ENCODE data around the gene ASCC3.

Gene ASCC3

DNA sequence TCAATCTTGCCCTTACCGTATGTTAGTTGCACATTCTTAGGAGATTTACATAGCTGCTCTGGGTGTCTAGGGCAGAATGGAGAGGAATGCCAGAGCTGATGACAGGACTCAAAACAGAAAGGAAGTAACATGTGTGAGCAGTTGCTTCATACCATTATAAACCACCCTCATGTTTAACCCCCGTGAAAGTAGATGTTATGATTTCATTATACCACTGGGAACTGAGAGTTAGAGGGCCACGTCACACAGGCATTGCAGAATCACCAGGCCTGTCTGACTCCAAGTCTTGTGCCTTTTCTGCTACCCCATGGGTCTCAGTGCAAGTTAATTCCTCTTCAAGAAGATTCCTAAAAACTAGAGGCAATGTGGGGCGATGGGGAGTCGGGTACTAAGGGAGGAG, 392.9 kb downstream of the ASCC3 start:
- DNase-seq = no peak

GRCh38 chr6:100487638-100488037, 393.5 kb downstream of the ASCC3 start:
- no peak for DNase-seq

DNA sequence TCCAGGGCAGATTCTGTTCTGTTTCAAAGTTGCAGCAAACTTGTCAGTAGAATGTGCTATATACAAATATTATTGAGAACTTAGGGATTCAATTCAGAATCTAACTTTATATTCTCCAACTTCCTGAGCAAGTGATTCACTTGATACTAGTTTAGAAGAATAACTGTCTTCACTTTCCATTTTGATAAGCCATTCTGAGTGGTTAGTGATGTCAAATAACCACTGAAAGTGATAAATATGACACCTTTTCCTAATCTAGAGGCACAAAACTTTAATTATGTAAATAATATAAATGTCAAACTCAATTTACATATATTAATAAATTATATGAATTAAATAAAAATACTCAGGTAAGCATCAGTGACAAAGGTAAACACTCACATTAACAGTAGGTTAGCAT, 395.9 kb downstream of the ASCC3 start:
- no peak for DNase-seq

DNA sequence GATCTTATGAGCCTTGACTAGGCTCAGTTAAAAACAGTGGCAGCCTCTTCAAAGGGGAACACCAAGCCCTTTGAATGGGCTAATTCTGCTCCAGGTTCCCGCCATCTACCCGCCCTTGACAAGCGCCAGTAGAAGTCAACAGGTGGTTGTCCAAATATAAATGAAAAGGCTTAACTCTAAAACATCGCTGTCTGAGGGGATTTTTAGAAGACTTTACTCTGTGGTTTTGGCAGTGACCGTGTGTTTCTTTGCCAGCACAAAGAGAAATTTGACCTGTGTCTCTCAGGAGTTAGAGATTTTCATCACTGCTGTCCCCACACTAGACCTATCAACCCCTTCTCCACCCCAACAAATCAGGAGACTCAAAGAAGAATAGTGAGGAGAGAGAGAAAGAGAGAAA, 396.7 kb downstream of the ASCC3 start:
- DNase-seq = no peak

GRCh38 chr6:100482698-100483097, 398.4 kb downstream of the ASCC3 start:
- no peak for DNase-seq

DNA sequence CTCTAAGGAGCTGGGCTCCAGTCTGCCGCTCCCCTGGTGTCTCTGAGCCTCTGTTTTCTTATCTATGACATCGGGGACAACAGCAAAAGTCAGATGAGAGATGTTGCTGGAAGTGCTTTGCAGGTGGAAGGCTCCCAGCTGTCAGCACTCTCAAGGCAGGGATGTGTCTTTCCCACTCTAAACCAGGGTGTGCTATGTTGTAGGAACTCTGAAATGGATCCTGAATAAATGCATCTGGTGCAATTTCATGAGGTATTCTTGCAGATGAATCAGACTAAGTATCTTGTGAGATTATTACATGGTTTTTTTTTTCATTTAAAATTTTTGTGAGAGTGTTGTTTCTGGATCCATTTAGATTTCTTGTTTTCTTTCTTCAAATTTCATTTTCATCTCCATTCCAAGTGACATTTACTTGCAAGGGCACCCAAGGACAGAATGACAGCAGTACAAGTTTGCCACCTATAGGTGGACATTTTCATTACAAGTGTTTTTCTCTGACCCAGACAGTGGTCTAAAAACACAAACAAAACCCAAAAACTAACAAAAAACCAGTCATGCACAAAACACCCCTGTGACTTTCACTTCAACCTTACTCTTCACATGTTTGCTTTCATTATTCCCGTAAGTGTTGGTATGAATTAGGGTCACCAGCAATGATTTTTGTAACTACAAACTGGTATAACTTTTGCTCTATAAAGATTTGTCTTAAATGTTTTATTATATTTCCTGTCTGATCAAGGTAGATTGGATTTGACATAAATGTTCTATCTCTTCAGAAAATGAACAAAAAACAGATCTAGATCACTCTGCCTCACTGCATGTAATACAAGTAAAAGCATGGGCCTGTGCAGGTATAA, 401.7 kb downstream of the ASCC3 start:
- DNase-seq = no peak

DNA sequence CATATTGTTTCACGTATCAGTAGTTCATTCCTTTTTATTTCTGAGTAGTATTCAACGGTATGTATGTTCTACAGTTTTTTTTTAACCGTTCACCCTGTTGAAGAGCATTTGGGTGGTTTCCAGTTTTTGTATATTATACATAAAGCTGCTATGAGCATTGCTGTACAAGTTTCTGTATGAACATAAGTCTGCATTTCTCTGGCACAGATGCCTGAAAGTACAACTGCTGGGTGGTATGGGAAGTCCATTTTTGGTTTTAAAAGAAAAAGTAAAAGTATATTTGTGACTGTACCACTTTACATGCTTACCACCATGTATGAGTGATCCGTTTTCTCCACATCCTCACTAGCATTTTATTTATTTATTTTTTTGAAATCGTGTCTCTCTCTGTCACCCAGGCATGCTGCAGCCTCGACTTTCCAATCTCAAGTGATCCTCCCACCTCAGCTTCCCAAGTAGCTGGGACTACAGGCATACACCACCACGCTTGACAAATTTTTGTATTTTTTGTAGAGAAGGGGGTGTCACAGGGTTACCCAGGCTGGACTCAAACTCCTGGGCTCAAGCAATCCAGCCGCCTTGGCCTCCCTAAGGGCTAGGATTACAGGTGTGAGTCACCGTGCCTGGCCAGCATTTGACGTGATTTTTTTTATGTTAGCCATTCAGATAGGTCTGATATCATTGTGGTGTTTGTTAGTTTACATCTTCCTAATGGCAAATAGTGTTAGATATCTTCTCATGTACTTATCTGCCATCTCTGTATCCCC, 405.4 kb downstream of the ASCC3 start:
- DNase-seq = no peak

GRCh38 chr6:100473182-100473581, 407.9 kb downstream of the ASCC3 start:
- DNase-seq = no peak

DNA sequence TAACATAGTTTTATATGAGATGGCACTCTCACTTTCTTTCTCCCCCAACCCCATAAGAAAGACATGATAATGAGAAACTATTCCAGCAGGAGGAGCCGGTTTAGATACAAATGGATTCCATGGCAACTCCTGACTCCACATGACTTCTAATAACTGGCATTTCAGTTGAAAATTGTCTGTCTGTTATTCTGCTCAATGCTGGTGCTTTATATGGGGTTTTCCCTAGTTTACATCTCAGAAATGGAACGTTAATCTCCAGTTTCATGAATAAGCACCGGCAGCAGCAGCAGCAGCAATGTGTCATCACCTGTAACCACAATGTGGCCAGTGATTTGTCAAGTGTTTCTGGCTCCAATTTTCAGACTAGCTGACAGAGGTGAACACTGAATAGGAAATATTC, 408.5 kb downstream of the ASCC3 start:
- DNase-seq = no peak

GRCh38 chr6:100470422-100471120, 410.6 kb downstream of the ASCC3 start:
- DNase-seq = no peak

- no peak for DNase-seq
These were observed 411.8 kb downstream of the ASCC3 start for GRCh38 chr6:100469101-100469859.

DNA sequence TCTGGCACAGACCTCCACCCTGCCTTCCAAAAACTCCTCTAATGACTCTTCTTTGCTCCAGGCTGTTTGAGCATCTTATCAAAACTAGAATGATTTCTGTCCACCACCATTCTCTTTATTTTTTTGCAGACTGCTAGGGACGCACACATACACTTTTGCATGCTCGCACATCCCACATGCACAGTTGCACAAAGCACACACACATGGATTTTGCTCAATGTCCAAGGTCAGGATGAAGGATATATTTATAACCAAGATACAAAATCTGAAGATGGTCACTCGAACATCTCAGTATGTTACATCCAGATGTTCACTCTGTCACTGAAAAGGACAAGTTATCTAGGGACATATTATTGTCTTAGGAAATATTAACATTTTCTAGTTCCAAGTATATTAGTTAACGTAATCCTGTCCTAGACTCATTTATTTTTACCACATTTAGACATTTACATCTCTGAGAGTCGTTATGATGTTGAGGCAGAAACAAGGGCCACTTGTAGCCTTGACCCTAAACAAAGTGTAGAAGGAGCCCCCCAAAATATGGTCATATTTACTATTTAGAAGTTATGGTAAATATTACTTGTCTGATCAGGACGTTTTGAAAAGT, 413.0 kb downstream of the ASCC3 start:
- no peak for DNase-seq

GRCh38 chr6:100467129-100468015, 413.8 kb downstream of the ASCC3 start:
- DNase-seq = no peak

GRCh38 chr6:100466410-100467128, 414.6 kb downstream of the ASCC3 start:
- DNase-seq = no peak

GRCh38 chr6:100465701-100466409, 415.3 kb downstream of the ASCC3 start:
- no peak for DNase-seq

GRCh38 chr6:100464903-100465700, 416.0 kb downstream of the ASCC3 start, which contains the start of gene SIM1:
Gene SIM1, minus strand, starts transcription at chr6:100464921. Its CDS starts 1,453 bp downstream, at chr6:100463468.
- no peak for DNase-seq

GRCh38 chr6:100464162-100464851, 416.8 kb downstream of the ASCC3 start:
- no peak for DNase-seq

GRCh38 chr6:100463630-100464161, 417.4 kb downstream of the ASCC3 start:
- DNase-seq = no peak

All from CD4-positive, alpha-beta T cell treated with Interleukin-17A for 4 hours (primary cell).